OCI-LY7 (cell line): ENCODE data around the gene CNTN1. TPM values are rescaled to one million over a fixed set of nuclear protein-coding genes. Genes with fewer than 3 reads are reported as not detected.

Experiments used
- BruUV-seq: library from RNA; stranded (reverse); fragments of 400-500 nt; replicated peaks from 2 replicates; lab custom pipeline; 2021; lab: Mats Ljungman, UMichigan
- CTCF ChIA-PET: fragments of 300-600 bp; sonication (Branson Sonifier 250); formaldehyde crosslinking; loops from one replicate; lab custom pipeline; 2022; ENCODE audit warnings: antibody characterized with exemption; ENCODE audit not compliant: unreplicated experiment; lab: Charles Lee
- POLR2A ChIA-PET: fragments of 300-600 bp; sonication (Branson Sonifier 250); formaldehyde crosslinking; loops from one replicate; lab custom pipeline; 2022; ENCODE audit warnings: antibody characterized with exemption; lab: Charles Lee
- DNase-seq: peaks from one replicate; pipeline ENCODE4 v3.0.0-alpha.2; 2015; ENCODE audit warnings: low spot score
- H2AFZ ChIP-seq: fragments of 200-600 bp; sonication (generic), shearing (Covaris generic); 2 replicates; pipeline ENCODE4 v1.6.1; 2014; ENCODE audit warnings: mild to moderate bottlenecking, antibody characterized with exemption, low read length, moderate library complexity
- H3K27ac ChIP-seq: fragments of 200-600 bp; sonication (generic); 2 replicates; pipeline ENCODE4 v1.5.1; 2014; ENCODE audit warnings: mixed run types, low read depth, mild to moderate bottlenecking, moderate library complexity, low read length, inconsistent platforms; ENCODE audit not compliant: poor library complexity, severe bottlenecking
- H3K36me3 ChIP-seq: fragments of 200-600 bp; sonication (generic); 2 replicates; pipeline ENCODE4 v1.6.1; 2014; ENCODE audit warnings: mild to moderate bottlenecking, antibody characterized with exemption, low read length, moderate library complexity, mixed read lengths; ENCODE audit not compliant: insufficient read depth
- H3K4me1 ChIP-seq: fragments of 200-600 bp; sonication (generic); 2 replicates; pipeline ENCODE4 v1.5.1; 2014; ENCODE audit warnings: mild to moderate bottlenecking, low read length; ENCODE audit not compliant: insufficient read depth, poor library complexity, severe bottlenecking
- H3K4me2 ChIP-seq: fragments of 200-600 bp; sonication (generic); 2 replicates; pipeline ENCODE4 v1.6.1; 2014; ENCODE audit warnings: mild to moderate bottlenecking, low read length
- H3K4me3 ChIP-seq: fragments of 200-600 bp; sonication (generic); 2 replicates; pipeline ENCODE4 v1.5.1; 2014; ENCODE audit warnings: mild to moderate bottlenecking, low read depth, low read length; ENCODE audit not compliant: poor library complexity, severe bottlenecking
- H3K79me2 ChIP-seq: fragments of 200-600 bp; sonication (generic); 2 replicates; pipeline ENCODE4 v1.6.1; 2016; ENCODE audit warnings: low read depth, mild to moderate bottlenecking, low read length, moderate library complexity, mixed read lengths; ENCODE audit not compliant: insufficient read depth
- H3K9me2 ChIP-seq: fragments of 200-600 bp; sonication (generic); 2 replicates; pipeline ENCODE4 v1.6.1; 2016; ENCODE audit warnings: mild to moderate bottlenecking, low read length, mixed read lengths; ENCODE audit not compliant: insufficient read depth
- H3K9me3 ChIP-seq: fragments of 200-600 bp; sonication (generic); 2 replicates; pipeline ENCODE4 v1.6.1; 2014; ENCODE audit warnings: mild to moderate bottlenecking, mixed run types, low read length, mixed read lengths
- H4K20me1 ChIP-seq: fragments of 200-600 bp; sonication (generic); 2 replicates; pipeline ENCODE4 v1.6.1; 2014; ENCODE audit warnings: mild to moderate bottlenecking, antibody characterized with exemption, low read length, moderate library complexity, mixed read lengths; ENCODE audit not compliant: insufficient read depth
- EZH2phosphoT487 ChIP-seq: fragments of 200-600 bp; sonication (generic); IDR thresholded peaks from 2 replicates; pipeline ENCODE4 v1.6.1; 2018; ENCODE audit warnings: low read depth, borderline replicate concordance, mild to moderate bottlenecking, mixed run types, antibody characterized with exemption, low read length, moderate library complexity, mixed read lengths
- intact Hi-C: fragments of 100-400 bp; cut with micrococcal nuclease; formaldehyde crosslinking; loops from one replicate; pipeline ENCODE4 v1.10.0; 2022; ENCODE audit not compliant: unreplicated experiment
- total RNA-seq, 2 experiments: library from RNA; depleted of rRNA in 1 of 2; stranded (reverse); fragments of >200 nt in 1 of 2; shearing (Covaris generic) in 1 of 2; gene quantifications; 2 replicates each; pipeline ENCODE4 v1.2.3, GENCODE V29; 2014 to 2022
- TF ChIP-seq, protein P1 (sequence below): fragments of 200-600 bp; sonication (generic); conservative IDR thresholded peaks from 2 replicates; pipeline ENCODE4 v1.5.1; 2014; ENCODE audit warnings: mild to moderate bottlenecking, antibody characterized with exemption, low read length, moderate library complexity, mixed read lengths

Gene CNTN1
- total RNA-seq, 2 experiments from 2014 or later = not detected

DNA sequence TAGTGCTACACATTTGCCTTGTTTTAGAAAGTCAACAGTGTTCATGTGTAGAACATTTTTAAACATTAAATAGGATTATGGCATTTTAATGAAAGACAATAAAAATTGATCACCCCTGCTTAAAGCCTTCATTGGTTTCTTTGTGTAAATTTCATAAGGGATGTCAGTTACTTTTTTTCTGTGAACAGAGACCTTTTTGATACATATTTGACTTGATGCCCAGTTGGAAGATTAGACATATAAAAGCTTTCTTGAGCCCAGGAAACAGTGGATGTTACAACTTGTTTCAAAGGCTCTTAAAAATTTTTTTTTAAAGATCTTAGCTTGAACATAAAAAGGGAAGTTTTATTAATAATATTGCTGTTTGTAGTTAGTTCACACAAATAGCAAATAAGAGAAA, 327.2 kb downstream of the CNTN1 start:
- POLR2A ChIA-PET = no interaction called here
- TF ChIP-seq EZH2phosphoT487 = no peak
- TF ChIP-seq, protein P1, sequence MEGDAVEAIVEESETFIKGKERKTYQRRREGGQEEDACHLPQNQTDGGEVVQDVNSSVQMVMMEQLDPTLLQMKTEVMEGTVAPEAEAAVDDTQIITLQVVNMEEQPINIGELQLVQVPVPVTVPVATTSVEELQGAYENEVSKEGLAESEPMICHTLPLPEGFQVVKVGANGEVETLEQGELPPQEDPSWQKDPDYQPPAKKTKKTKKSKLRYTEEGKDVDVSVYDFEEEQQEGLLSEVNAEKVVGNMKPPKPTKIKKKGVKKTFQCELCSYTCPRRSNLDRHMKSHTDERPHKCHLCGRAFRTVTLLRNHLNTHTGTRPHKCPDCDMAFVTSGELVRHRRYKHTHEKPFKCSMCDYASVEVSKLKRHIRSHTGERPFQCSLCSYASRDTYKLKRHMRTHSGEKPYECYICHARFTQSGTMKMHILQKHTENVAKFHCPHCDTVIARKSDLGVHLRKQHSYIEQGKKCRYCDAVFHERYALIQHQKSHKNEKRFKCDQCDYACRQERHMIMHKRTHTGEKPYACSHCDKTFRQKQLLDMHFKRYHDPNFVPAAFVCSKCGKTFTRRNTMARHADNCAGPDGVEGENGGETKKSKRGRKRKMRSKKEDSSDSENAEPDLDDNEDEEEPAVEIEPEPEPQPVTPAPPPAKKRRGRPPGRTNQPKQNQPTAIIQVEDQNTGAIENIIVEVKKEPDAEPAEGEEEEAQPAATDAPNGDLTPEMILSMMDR = no peak
- no peak overlapping the region for H3K4me2 ChIP-seq
- H3K9me3 ChIP-seq = no peaks in the 10 kb centered on the region
- H3K27ac ChIP-seq = no peak overlapping the region
- H3K36me3 ChIP-seq = no peaks in the 10 kb centered on the region
- intact Hi-C loops = no loop called here
- H3K79me2 ChIP-seq = no peaks in the 10 kb centered on the region
- no peaks in the 10 kb centered on the region for H3K9me2 ChIP-seq
- H2AFZ ChIP-seq = no peak overlapping the region
- no peaks in the 10 kb centered on the region for H3K4me1 ChIP-seq
- no peaks in the 10 kb centered on the region for H4K20me1 ChIP-seq
- DNase-seq = no peak
- no peak overlapping the region for H3K4me3 ChIP-seq
- CTCF ChIA-PET = no interaction called here
- BruUV-seq = no TSS peak

GRCh38 chr12:41023836-41024235, 331.6 kb downstream of the CNTN1 start:
- Histone ChIP-seq H3K4me1 (no peaks in the 10 kb centered on the region), H3K27ac (no peak overlapping the region), H4K20me1 (no peaks in the 10 kb centered on the region), H3K9me3 (no peaks in the 10 kb centered on the region), H3K4me2 (no peak overlapping the region), H3K36me3 (no peaks in the 10 kb centered on the region), H3K4me3 (no peak overlapping the region), H3K79me2 (no peaks in the 10 kb centered on the region), H3K9me2 (no peaks in the 10 kb centered on the region), H2AFZ (no peak overlapping the region)
- ChIA-PET CTCF (no interaction called here), POLR2A (interaction anchor here (0.8 kb wide), 1 partner anchor 11 kb away, joined by 4 read pairs; no protein-coding TSS in a partner anchor)
- no peak for TF ChIP-seq EZH2phosphoT487
- no TSS peak for BruUV-seq
- DNase-seq = no peak
- intact Hi-C loops = no loop called here

GRCh38 chr12:41026151-41026550, 333.9 kb downstream of the CNTN1 start:
- Histone ChIP-seq H4K20me1 (no peaks in the 10 kb centered on the region), H3K27ac (no peak overlapping the region), H3K79me2 (no peaks in the 10 kb centered on the region), H3K4me1 (no peaks in the 10 kb centered on the region), H3K4me2 (no peak overlapping the region), H3K36me3 (no peaks in the 10 kb centered on the region), H3K4me3 (no peak overlapping the region), H3K9me2 (no peaks in the 10 kb centered on the region), H2AFZ (no peak overlapping the region), H3K9me3 (no peaks in the 10 kb centered on the region)
- no peak for TF ChIP-seq EZH2phosphoT487
- TF ChIP-seq, protein P1 = no peak
- intact Hi-C loops = no loop called here
- BruUV-seq = no TSS peak
- CTCF ChIA-PET = no interaction called here
- DNase-seq = no peak
- POLR2A ChIA-PET = no interaction called here
